Gastroesophageal sphincter (tissue), 4 donors: ENCODE data around the gene CA11. TPM values are rescaled to one million over a fixed set of nuclear protein-coding genes. Genes with fewer than 3 reads are reported as not detected.
"Not testable (repeated sequence)": the region's sequence is repeated elsewhere in the genome, so short reads cannot be mapped to it uniquely, and the experiment has no call there.

Experiments used
- ATAC-seq: fragments of 150-250 bp; one replicate; pipeline ENCODE4 v1.9.1; 2016; ENCODE audit warnings: mild to moderate bottlenecking, moderate library complexity
- H3K27ac ChIP-seq, 4 donors: fragments of 200-600 bp; sonication (generic) in 3 of 4; 1 replicate in 3 of 4; 2 replicates in 1 of 4; pipeline ENCODE4 v1.5.1; 2016 to 2019
- H3K27me3 ChIP-seq: fragments of 200-600 bp; sonication (generic); one replicate; pipeline ENCODE4 v1.5.1; 2019
- H3K36me3 ChIP-seq, 2 donors: fragments of 200-600 bp; sonication (generic); one replicate each; pipeline ENCODE4 v1.5.1; 2019; ENCODE audit warnings: control low read depth in 1 of 2
- H3K4me1 ChIP-seq, 3 donors: fragments of 200-600 bp; sonication (generic); 1 replicate in 2 of 3; 2 replicates in 1 of 3; pipeline ENCODE4 v1.5.1; 2016 to 2019; ENCODE audit warnings: control low read depth in 2 of 3
- H3K4me3 ChIP-seq, 2 donors: fragments of 200-600 bp; sonication (generic); one replicate each; pipeline ENCODE4 v1.5.1; 2019; ENCODE audit warnings: mild to moderate bottlenecking in 1 of 2, moderate library complexity in 1 of 2
- H3K9me3 ChIP-seq, 3 donors: fragments of 200-600 bp; sonication (generic); one replicate each; pipeline ENCODE4 v1.5.1; 2017 to 2019; ENCODE audit warnings: control low read depth in 2 of 3
- EP300 ChIP-seq: sonication (generic); formaldehyde crosslinking; IDR thresholded peaks from one replicate; pipeline ENCODE4 v1.6.1; 2017; ENCODE audit warnings: antibody characterized with exemption, mild to moderate bottlenecking
- POLR2A ChIP-seq, 2 donors: fragments of 450-650 bp; IDR thresholded peaks; one replicate each; pipeline ENCODE4 v1.6.1; 2017; ENCODE audit warnings: antibody characterized with exemption in 2 of 2, mild to moderate bottlenecking in 2 of 2, moderate library complexity in 1 of 2
- POLR2AphosphoS5 ChIP-seq: sonication (generic); formaldehyde crosslinking; IDR thresholded peaks from one replicate; pipeline ENCODE4 v1.6.1; 2017; ENCODE audit warnings: antibody characterized with exemption
- WGBS, 2 donors: methylation state at CpG; one replicate each; pipeline ENCODE4 v1.1.5; 2018; ENCODE audit warnings: low coverage in 1 of 2; 5-methylcytosine and 5-hydroxymethylcytosine counted together
- total RNA-seq, 4 donors: library from RNA; depleted of rRNA; stranded (reverse); fragments of >200 nt; gene quantifications; one replicate each; pipeline ENCODE4 v1.1.0, GENCODE V29; 2016
- TF ChIP-seq, protein P1 (sequence below), 4 experiments: fragments of 200-600 bp in 2 of 4; fragments of 450-650 bp in 2 of 4; sonication (generic) in 1 of 4; IDR thresholded peaks; one replicate each; pipeline ENCODE4 v1.5.1; 2017 to 2019; ENCODE audit warnings: antibody characterized with exemption in 4 of 4, mild to moderate bottlenecking in 2 of 4, moderate library complexity in 2 of 4

The CA11 gene
- total RNA-seq, 4 donors from 2014 or later = 10.0 to 28.5 (median 12.5) TPM

DNA sequence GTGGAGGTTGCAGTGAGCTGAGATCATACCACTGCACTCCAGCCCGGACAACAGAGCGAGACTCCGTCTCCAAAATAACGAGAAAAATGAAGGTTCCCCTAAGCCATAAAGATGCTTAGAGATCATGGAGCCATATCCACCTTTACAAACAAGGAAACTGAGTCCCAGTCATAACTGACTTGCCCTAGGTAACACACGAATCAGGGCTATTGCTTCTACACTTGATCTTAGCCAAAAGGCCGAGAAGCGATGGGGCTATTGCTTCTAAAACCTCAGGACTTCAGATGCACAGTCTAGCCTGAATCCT lies 12.0 kb downstream of the CA11 start:
- peaks cover 0 to 20% of the 10 kb centered on the region in 2 donors for H3K36me3 ChIP-seq
- no peak for ATAC-seq
- H3K4me1 ChIP-seq = peaks cover 10 to 89% (median 47%) of the 10 kb centered on the region in 3 donors
- 22 to 39% methylated on average over 4 to 5 of the region's 7 CpGs for WGBS, 2 donors
- H3K27me3 ChIP-seq = no peaks in the 10 kb centered on the region
- TF ChIP-seq POLR2AphosphoS5 (no peak), EP300 (no peak), POLR2A (IDR thresholded peaks at IDR 0.05) (no peak)
- TF ChIP-seq, protein P1, sequence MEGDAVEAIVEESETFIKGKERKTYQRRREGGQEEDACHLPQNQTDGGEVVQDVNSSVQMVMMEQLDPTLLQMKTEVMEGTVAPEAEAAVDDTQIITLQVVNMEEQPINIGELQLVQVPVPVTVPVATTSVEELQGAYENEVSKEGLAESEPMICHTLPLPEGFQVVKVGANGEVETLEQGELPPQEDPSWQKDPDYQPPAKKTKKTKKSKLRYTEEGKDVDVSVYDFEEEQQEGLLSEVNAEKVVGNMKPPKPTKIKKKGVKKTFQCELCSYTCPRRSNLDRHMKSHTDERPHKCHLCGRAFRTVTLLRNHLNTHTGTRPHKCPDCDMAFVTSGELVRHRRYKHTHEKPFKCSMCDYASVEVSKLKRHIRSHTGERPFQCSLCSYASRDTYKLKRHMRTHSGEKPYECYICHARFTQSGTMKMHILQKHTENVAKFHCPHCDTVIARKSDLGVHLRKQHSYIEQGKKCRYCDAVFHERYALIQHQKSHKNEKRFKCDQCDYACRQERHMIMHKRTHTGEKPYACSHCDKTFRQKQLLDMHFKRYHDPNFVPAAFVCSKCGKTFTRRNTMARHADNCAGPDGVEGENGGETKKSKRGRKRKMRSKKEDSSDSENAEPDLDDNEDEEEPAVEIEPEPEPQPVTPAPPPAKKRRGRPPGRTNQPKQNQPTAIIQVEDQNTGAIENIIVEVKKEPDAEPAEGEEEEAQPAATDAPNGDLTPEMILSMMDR (IDR thresholded peaks at IDR 0.05) = no peak
- H3K4me3 ChIP-seq = peak overlapping the region; percentile 9 to 82
- peak overlapping the region; percentile 76 to 98 (median 92) for H3K27ac ChIP-seq
- no peaks in the 10 kb centered on the region for H3K9me3 ChIP-seq

DNA sequence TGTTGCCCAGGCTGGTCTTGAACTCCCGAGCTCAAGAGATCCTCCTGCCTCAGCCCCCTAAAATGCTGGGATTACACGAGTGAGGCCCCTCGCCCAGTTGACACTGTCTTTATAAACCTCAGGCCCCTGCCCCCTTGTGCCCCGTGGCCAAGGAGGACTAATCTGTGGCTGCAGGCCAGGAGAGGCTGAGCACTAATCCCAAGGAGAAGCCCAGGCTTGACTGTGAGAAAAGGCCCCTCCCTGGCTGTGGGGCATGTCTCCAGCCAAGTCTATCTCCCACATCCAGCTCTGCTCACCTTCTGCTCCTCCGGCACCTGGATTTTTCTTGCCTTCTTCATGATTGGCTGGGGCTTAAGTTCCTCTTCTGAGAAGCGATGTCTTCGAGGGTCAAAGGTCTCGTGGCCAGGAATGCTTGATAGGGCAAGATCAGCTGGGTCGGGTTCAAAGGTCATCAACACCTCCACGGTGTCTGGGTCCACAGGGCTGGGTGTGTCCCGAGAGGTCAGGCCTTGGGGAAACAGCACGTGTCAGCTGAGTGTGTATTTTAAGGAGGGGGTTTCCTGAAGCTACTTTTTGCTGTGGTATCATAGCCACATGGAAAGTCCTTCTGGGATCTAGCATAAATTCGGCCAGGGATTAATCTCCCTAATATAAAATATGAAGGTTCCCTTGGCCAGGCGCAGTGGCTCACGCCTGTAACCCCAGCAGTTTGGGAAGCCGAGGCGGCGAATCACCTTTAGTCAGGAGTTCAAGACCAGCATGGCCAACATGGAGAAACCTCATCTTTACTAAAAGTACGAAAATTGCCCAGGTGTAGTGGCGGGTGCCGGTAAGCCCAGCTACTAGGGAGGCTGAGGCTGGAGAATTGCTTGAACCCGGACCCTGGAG lies 12.6 kb downstream of the CA11 start:
- ATAC-seq = no peak
- peaks cover 10 to 88% (median 41%) of the 10 kb centered on the region in 3 donors for H3K4me1 ChIP-seq
- 84 to 91% methylated on average over 11 to 12 of the region's 22 CpGs for WGBS, 2 donors
- H3K36me3 ChIP-seq = peaks cover 0 to 25% of the 10 kb centered on the region in 2 donors
- H3K4me3 ChIP-seq = peak overlapping the region; percentile 9 to 82
- no peaks in the 10 kb centered on the region for H3K27me3 ChIP-seq
- TF ChIP-seq POLR2A (IDR thresholded peaks at IDR 0.05) (no peak), EP300 (no peak), POLR2AphosphoS5 (no peak)
- TF ChIP-seq, protein P1 (IDR thresholded peaks at IDR 0.05) = no peak
- H3K9me3 ChIP-seq = no peaks in the 10 kb centered on the region
- H3K27ac ChIP-seq = peak overlapping the region; percentile 76 to 98 (median 92)

DNA sequence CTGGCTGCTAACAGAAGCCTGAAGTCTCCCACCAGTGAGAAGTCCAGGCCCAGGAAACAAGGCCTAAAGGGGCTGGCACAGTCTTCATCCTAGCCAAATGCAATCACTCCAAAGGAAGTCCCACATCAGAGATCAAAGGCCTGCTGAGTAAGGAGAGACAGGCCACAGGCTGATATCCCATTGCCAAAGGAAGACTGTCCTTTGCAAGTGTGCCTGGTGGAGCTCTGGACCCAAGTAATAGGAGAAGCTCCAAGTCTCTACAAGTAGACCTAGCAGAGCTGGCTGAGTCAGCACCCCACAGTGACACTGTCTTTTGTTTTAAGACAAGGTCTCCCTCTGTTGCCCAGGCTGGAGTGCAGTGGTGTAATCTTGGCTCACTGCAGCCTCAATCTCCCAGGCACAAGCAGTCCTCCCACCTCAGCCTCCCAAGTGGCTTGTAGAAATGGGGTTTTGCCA lies 13.3 kb downstream of the CA11 start:
- Histone ChIP-seq H3K9me3 (no peaks in the 10 kb centered on the region), H3K27ac (peak overlapping the region in 3 of 4 donors; percentile 92 to 98 (median 93)), H3K4me1 (peaks cover 10 to 86% (median 41%) of the 10 kb centered on the region in 3 donors), H3K4me3 (no peak overlapping the region), H3K27me3 (no peaks in the 10 kb centered on the region), H3K36me3 (peaks cover 0 to 32% of the 10 kb centered on the region in 2 donors)
- no peak for TF ChIP-seq POLR2A (IDR thresholded peaks at IDR 0.05)
- TF ChIP-seq EP300 = no peak
- TF ChIP-seq, protein P1 (IDR thresholded peaks at IDR 0.05) = no peak
- TF ChIP-seq POLR2AphosphoS5 = no peak
- no peak for ATAC-seq

DNA sequence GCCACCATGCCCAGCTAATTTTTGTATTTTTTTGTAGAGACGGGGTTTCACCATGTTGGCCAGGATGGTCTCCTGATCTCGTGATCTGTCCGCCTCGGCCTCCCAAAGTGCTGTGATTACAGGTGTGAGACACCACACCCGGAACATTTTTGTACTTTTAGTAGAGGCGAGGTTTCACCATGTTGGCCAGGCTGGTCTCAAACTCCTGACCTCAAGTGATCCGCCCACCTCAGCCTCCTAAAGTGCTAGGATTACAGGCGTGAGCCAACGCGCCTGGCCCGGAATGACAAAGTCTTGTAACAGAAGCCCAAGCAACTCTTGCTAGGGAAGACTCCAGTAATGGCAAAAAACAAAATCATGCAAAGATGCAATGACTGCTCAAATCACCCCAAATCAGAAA lies 13.7 kb downstream of the CA11 start:
- H3K4me3 ChIP-seq, H3K9me3 ChIP-seq, H3K27me3 ChIP-seq, ATAC-seq: not testable (repeated sequence)
- Histone ChIP-seq H3K27ac (peak overlapping the region in 3 of 4 donors; percentile 92 to 98 (median 93)), H3K4me1 (peaks cover 10 to 86% (median 41%) of the 10 kb centered on the region in 3 donors), H3K36me3 (peaks cover 0 to 36% of the 10 kb centered on the region in 2 donors)
- WGBS, 2 donors = 94% methylated on average over 5 of the region's 11 CpGs; no CpG with 5 or more reads in 1 of the 2 donors

DNA sequence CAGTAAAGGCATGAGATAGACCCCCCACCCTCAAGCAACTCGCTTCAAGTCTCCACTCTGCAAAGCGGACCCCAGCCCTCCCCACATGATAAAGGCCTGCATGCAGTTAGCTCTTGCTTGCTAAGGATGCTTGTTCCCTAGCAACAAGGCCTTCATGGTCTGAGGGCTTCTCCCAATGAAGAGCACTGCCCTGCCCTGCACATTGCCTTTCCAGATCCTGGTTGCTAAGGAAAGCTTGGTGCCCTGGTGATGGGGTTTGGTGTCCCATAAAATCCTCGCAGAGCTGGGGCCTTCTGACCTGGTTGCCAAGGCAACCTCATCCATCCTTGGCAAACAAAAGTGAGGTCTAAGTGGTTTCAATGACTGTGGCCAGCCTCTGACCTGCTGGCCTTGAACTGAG lies 14.8 kb downstream of the CA11 start:
- no peak for ATAC-seq
- H3K27ac ChIP-seq = peak overlapping the region; percentile 1 to 98 (median 89)
- H3K9me3 ChIP-seq = no peaks in the 10 kb centered on the region
- peaks cover 0 to 46% of the 10 kb centered on the region in 2 donors for H3K36me3 ChIP-seq
- no peaks in the 10 kb centered on the region for H3K27me3 ChIP-seq
- no peak for TF ChIP-seq EP300
- TF ChIP-seq, protein P1 (IDR thresholded peaks at IDR 0.05) = no peak
- TF ChIP-seq POLR2AphosphoS5 = no peak
- TF ChIP-seq POLR2A (IDR thresholded peaks at IDR 0.05) = no peak
- peak overlapping the region in 1 of 2 donors; percentile 5 for H3K4me3 ChIP-seq
- 70% methylated on average over 2 of the region's 3 CpGs; no CpG with 5 or more reads in 1 of the 2 donors for WGBS, 2 donors
- H3K4me1 ChIP-seq = peaks cover 10 to 77% (median 36%) of the 10 kb centered on the region in 3 donors
